NCI-H146 treated with DMSO at 0.1 percent for 48 hours (cell line): Measurements from ENCODE around the gene FKBP9.
"Not testable (repeated sequence)": the region's sequence is repeated elsewhere in the genome, so short reads cannot be mapped to it uniquely, and the experiment has no call there.

Experiments
- DNase-seq: peaks from one replicate; lab custom pipeline; 2025; ENCODE audit not compliant: unreplicated experiment; lab: John Stamatoyannopoulos, UW

The FKBP9 gene

GRCh38 chr7:33004104-33004616 is 46.9 kb downstream of the FKBP9 start:
- DNase-seq = not testable (repeated sequence)

- DNase-seq = not testable (repeated sequence)
Measured at GRCh38 chr7:33005193-33005592, 48.0 kb downstream of the FKBP9 start.

GRCh38 chr7:33005690-33006089 is 48.5 kb downstream of the FKBP9 start:
- DNase-seq = not testable (repeated sequence)

GRCh38 chr7:33009734-33010133 is 52.5 kb downstream of the FKBP9 start:
- no peak for DNase-seq

- DNase-seq = no peak
Measured at GRCh38 chr7:33012364-33012763, 55.1 kb downstream of the FKBP9 start.

- DNase-seq = no peak
Measured at GRCh38 chr7:33024189-33024757, 67.0 kb downstream of the FKBP9 start.

- DNase-seq = no peak
Measured at GRCh38 chr7:33035776-33036175, 78.5 kb downstream of the FKBP9 start.

GRCh38 chr7:33038639-33039038 is 81.4 kb downstream of the FKBP9 start:
- no peak for DNase-seq

GRCh38 chr7:33039257-33039902 is 82.1 kb downstream of the FKBP9 start:
- no peak for DNase-seq

GRCh38 chr7:33039903-33040292 is 82.7 kb downstream of the FKBP9 start:
- no peak for DNase-seq

- DNase-seq = no peak
Measured at GRCh38 chr7:33040803-33041516, 83.7 kb downstream of the FKBP9 start.

GRCh38 chr7:33041631-33042428 is 84.6 kb downstream of the FKBP9 start:
- DNase-seq = no peak

- DNase-seq = no peak
Measured at GRCh38 chr7:33043501-33044400, 86.5 kb downstream of the FKBP9 start.

GRCh38 chr7:33044401-33044718 is 87.1 kb downstream of the FKBP9 start:
- peak; percentile 24 for DNase-seq

- no peak for DNase-seq
Measured at GRCh38 chr7:33044986-33045385, 87.7 kb downstream of the FKBP9 start.

GRCh38 chr7:33048257-33048656 is 91.0 kb downstream of the FKBP9 start:
- DNase-seq = no peak

GRCh38 chr7:33048704-33049103 is 91.5 kb downstream of the FKBP9 start:
- DNase-seq = no peak

GRCh38 chr7:33050535-33051318 is 93.5 kb downstream of the FKBP9 start:
- DNase-seq = peak; percentile 32

- no peak for DNase-seq
Measured at GRCh38 chr7:33053721-33054120, 96.5 kb downstream of the FKBP9 start.
